GM21367 (cell line): ENCODE results near the gene WDR86.
A peak's percentile ranks its signal among the peaks of the same experiment; 100 is the strongest.

Experiments
- ATAC-seq: cut with Tn5 transposase; IDR thresholded peaks from one replicate; pipeline ENCODE4 v1.9.1; 2021; ENCODE audit not compliant: unreplicated experiment

Gene WDR86

GRCh38 chr7:151408839-151409666 lies 785 bp downstream of the WDR86 start:
- peak; percentile 69 for ATAC-seq

DNA sequence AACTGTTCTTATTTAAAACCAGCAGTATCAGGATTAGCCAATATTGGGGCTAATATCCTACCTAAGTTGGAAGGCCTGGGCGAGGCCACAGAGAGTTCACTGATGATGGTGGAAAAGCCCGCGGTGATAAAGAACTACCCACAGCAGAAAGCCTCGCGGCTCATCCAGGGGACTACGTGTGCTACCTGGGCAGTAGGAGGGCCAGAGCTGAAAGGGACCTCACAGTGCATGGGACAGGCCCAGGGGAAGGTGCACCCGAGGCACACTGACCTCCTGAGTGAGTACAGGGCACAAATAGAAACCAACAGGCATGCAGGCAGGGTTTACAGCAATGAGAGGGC lies 1.4 kb downstream of the WDR86 start:
- ATAC-seq: no peak

DNA sequence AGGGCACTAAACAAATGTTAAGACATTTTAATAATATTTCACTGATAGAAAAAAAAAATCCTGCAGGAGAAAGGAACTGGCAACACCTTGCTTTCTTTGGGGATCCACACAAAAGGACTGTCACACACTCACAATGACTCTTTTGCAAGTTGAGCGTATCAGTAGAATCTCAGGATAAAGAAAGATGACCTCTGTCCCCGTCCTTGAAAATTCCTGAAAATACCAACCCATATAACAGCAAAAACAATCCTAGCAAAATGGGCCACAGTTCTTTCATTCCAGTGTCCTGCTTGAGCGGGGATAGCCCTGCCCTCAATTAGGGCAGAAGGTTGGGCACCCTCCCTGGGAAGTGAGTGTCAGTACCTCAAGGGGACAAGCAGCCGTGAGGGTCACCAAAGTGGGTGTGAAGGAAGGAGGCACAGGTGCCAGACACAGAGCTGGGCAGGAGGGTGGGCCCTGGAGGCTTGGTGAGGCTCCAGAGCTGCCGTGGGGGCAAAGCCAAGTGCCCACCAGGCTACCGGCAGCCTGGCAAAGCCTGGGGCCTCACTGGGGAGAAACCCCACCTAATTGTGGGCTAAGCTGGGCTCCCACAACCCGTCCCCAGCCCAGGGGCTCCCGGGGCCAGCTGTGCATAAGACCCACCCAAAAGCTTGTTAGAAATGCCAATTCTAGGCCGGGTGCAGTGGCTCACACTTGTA lies 2.8 kb downstream of the WDR86 start:
- no peak for ATAC-seq

DNA sequence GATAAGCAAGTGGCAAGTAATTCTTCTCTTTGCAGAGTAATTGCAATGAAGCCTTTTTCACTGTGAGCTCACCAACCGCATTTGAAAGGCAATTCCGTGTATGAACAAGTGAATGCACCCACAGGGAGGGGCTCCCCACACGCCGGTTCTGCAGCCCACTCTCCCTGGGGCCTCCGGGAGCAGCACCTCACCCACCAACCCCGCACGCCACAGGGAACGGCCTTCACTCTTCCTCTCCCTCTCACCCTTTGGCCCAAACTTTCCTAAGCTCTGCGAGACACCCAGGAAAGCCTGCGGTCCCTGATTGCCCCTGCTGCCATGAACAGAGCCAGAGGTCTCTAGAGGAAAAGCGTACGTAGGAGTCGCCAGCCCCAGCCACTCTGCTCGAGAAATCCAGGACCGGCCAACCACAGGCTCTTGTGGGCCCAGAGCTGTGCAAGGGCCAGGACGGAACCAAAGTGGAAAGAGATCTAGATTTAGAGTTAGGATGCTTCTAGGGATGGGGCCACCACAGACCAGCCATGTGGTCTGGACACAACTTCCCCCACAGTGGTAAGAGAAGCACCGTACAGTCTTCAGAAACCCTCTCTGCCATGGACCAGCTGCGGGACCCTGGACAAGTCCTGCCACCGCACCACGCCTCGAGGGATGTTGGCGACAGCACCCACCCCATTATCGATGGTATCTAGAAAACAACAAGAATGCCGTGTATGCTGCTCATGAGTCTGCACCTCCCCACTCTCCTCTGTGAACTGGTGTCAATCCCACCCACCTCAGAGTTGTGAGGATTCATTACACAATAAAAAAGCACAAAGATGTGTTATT lies 3.6 kb downstream of the WDR86 start:
- no peak for ATAC-seq

DNA sequence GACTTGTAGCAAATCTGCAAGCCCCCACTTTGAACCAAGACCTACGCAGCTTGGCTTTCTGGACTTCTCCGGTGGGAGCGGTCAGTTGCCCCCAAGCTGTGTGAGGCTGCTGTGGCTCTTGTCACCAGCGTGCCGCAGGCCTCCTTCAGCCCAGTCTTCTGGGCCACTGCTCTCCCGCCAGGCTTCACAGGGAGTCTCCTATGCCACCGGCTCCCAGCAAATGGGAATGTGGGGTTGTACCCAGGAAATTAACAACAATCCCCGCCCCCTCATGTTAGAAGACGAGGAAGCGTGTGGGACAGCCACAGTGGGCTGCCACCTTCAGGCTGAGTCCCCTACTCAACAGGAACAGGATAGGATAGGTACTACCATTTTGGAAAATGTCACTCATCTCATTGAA lies 4.2 kb downstream of the WDR86 start:
- no peak for ATAC-seq

DNA sequence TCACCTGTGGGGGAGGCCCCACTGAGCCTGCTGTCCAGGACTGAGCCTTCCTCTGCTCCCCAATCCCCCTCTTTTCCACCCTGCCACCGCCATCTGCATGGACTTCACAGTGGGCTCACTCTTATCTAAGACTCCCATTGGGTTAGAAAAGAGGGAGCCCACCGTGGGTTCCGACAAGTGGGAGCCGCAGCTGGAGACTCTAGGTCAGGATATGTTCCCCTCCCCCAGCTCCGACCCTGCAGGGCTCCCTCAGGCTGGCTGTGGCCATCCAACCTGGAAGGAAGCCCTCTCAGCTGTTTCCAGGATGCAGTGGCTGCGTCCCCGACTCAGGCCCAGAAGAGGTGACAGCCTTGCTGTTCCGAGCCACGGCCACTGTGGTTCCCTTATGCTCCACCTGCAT lies 4.8 kb downstream of the WDR86 start:
- ATAC-seq: no peak

DNA sequence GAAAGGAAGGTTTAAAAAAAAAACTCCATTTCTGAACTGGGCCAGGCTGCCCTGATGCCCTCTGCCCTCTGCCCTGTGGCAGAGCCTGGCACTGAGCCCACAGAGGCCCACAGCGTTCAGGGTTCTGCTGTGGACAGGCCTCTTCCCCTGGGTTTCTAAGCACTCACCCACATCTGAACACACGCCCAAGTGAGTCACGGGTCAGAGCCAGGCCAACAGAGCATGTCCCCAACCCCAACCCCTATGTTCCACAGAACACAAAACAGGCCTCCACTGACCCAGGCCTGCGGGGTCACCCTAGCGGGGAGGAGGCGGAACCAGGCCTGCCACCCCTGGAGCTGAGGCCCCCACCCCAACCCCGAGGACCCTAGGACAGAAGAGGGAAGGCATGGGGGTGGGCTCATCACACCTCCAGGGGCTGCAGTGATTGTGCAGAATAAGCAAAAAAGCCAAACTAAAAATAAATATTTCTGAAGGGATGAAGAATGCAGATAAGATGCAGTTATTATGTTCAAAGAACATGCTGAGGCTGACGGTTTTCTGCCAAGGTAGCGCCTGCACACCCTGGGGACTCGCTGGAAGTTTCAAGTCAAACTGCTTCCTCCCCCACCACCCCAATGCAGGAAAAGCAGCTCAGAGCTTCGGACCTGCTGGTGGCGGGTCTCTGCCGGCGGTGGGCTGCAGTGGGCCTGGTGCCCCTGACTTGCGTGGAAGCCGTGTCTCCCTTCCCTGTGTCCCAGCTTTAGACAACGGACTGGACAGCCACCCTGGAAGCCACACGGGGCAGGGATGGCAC lies 5.4 kb downstream of the WDR86 start:
- no peak for ATAC-seq

GRCh38 chr7:151403764-151404163 lies 6.1 kb downstream of the WDR86 start:
- ATAC-seq: no peak

- ATAC-seq: no peak
Measured at GRCh38 chr7:151402029-151402835, 7.6 kb downstream of the WDR86 start.

GRCh38 chr7:151400626-151401315 lies 9.1 kb downstream of the WDR86 start:
- ATAC-seq: peak; percentile 62

- ATAC-seq: no peak
Measured at GRCh38 chr7:151399906-151400305, 9.9 kb downstream of the WDR86 start.

DNA sequence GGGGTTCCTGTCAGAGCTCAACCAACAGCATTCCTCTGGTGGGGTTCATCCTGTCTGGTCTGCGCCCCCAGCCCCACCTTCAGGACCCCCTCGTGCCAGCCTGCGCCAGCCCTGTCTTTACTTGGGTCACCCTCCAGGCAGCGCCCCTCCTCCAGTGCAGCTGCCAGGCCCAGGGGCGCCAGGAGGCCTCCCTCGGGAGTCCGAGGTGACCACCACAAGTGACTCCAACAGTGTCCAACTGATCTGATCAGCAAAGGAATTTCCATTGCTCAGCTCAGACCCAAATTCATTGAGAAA lies 10.6 kb downstream of the WDR86 start:
- no peak for ATAC-seq

GRCh38 chr7:151398446-151399304 lies 11.2 kb downstream of the WDR86 start:
- ATAC-seq: no peak

DNA sequence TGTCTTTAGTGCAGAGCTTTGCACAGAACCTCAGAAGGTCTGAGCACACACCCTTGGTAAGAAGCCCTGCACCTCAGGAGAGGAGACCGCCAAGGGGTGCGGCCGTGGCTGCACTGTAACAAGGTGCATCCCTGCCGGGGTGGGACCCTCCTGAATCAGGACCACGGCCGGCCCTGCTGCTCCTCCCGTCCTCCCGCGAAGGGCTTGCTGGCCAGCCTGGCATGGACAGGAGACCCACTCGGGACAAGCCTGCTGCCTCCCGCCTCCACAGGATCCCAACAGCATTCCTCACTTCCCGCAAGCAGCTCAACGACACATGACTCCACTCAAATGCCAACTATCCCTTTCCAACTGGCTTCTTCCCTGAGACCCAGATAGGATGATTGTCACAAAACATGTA lies 12.8 kb downstream of the WDR86 start:
- ATAC-seq: no peak

- no peak for ATAC-seq
Measured at GRCh38 chr7:151396328-151396970, 13.4 kb downstream of the WDR86 start.

DNA sequence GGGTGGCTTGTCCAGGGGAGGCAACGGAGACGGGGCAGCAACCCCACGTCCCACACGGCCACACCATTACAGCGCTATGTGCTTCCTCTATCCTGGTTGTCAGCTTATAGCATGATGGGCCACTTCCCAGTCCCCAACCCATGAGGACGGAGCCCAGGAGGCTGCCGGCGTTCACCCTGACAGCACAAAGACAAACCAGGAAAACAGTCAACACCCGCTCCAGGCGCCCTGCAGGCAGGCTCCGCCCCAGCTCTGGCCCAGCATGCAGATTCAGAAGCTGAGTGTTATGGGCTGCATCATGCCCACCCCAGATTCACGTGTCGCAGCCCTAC lies 14.8 kb downstream of the WDR86 start:
- no peak for ATAC-seq

GRCh38 chr7:151394076-151395035 lies 15.5 kb downstream of the WDR86 start:
- ATAC-seq: no peak
